Measurements from ENCODE around the gene ANO2.

GRCh38 chr12:5777451-5777850 is 167.6 kb downstream of the ANO2 start:
- no peak for TF ChIP-seq POLR2AphosphoS5 (IDR thresholded peaks at IDR 0.05; ENCODE audit: low read depth)
- TF ChIP-seq, protein P1, sequence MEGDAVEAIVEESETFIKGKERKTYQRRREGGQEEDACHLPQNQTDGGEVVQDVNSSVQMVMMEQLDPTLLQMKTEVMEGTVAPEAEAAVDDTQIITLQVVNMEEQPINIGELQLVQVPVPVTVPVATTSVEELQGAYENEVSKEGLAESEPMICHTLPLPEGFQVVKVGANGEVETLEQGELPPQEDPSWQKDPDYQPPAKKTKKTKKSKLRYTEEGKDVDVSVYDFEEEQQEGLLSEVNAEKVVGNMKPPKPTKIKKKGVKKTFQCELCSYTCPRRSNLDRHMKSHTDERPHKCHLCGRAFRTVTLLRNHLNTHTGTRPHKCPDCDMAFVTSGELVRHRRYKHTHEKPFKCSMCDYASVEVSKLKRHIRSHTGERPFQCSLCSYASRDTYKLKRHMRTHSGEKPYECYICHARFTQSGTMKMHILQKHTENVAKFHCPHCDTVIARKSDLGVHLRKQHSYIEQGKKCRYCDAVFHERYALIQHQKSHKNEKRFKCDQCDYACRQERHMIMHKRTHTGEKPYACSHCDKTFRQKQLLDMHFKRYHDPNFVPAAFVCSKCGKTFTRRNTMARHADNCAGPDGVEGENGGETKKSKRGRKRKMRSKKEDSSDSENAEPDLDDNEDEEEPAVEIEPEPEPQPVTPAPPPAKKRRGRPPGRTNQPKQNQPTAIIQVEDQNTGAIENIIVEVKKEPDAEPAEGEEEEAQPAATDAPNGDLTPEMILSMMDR (conservative IDR thresholded peaks at IDR 0.05; ENCODE audit: low read depth in 2 of 2), result no peak
- TF ChIP-seq EZH2 (IDR thresholded peaks at IDR 0.05; ENCODE audit: low read depth, unreplicated experiment), result no peak
- TF ChIP-seq, protein P2, sequence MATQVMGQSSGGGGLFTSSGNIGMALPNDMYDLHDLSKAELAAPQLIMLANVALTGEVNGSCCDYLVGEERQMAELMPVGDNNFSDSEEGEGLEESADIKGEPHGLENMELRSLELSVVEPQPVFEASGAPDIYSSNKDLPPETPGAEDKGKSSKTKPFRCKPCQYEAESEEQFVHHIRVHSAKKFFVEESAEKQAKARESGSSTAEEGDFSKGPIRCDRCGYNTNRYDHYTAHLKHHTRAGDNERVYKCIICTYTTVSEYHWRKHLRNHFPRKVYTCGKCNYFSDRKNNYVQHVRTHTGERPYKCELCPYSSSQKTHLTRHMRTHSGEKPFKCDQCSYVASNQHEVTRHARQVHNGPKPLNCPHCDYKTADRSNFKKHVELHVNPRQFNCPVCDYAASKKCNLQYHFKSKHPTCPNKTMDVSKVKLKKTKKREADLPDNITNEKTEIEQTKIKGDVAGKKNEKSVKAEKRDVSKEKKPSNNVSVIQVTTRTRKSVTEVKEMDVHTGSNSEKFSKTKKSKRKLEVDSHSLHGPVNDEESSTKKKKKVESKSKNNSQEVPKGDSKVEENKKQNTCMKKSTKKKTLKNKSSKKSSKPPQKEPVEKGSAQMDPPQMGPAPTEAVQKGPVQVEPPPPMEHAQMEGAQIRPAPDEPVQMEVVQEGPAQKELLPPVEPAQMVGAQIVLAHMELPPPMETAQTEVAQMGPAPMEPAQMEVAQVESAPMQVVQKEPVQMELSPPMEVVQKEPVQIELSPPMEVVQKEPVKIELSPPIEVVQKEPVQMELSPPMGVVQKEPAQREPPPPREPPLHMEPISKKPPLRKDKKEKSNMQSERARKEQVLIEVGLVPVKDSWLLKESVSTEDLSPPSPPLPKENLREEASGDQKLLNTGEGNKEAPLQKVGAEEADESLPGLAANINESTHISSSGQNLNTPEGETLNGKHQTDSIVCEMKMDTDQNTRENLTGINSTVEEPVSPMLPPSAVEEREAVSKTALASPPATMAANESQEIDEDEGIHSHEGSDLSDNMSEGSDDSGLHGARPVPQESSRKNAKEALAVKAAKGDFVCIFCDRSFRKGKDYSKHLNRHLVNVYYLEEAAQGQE (IDR thresholded peaks at IDR 0.05; ENCODE audit: unreplicated experiment), result no peak
- TF ChIP-seq ZNF462 (CRISPR knock-in tag; IDR thresholded peaks at IDR 0.05), result no peak
- TF ChIP-seq EZH2phosphoT487 (IDR thresholded peaks at IDR 0.05; ENCODE audit: unreplicated experiment), result no peak
- TF ChIP-seq CREB1 (CRISPR knock-in tag; IDR thresholded peaks at IDR 0.05; ENCODE audit: low read depth), result no peak
- no peak for TF ChIP-seq JUNB (IDR thresholded peaks at IDR 0.05; ENCODE audit: unreplicated experiment)

All from GM23338 (cell line).